Stimulated activated CD4-positive, alpha-beta T cell treated with anti-CD3 and anti-CD28 coated beads, Interleukin-12 subunit alpha, Interleukin-12 subunit beta, amount 100 ng/mL, for 4 hours (primary cell): ENCODE data around the gene PLEKHO1.

Source experiments
- DNase-seq: peaks from one replicate; pipeline ENCODE4 v3.0.0-alpha.2; 2020

Gene PLEKHO1

GRCh38 chr1:150150133-150151021 is 661 bp downstream of the PLEKHO1 start:
- peak; percentile 28 for DNase-seq

DNA sequence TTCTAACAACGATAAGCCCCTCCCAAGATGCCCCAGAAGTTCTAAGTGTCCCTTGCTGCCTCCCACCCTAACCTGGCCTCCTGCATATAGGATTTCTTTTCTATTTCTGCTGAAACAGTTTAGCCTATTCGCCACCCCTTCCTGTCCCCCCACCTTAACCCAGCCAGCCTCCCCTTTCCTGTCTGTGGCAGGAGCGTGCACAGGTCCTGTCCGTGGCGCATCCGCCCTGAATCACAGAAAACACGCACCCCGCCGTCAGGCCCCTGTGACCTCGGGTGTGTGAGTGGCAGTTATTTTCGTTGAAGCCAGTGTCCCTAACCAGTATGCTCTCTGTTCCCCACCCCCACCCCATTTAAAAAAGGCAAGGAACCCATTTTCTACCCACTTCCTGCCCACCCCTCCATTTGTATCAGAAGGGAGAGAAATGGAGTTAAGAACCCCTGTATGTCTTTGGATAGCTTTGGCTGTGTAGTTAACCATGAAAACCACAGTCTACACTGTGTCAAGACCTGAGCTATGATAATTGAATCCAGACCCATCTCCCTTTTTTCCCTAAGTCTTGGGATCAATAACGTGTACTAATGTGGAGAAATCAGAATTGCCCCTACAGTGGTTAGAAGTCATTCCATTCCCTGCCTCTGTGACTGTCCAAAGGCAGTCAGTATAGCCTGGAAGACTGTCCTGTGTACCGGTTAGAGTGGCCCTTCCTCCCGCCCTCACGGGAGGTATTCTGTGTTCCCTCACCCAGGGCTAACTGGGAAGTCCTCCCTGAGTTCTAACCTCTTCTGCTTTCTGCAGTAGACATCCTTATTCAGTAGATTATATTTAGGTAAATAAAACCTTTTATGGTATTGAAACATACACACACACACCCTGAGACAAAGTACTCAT is 1.8 kb downstream of the PLEKHO1 start:
- DNase-seq: peak; percentile 48

DNA sequence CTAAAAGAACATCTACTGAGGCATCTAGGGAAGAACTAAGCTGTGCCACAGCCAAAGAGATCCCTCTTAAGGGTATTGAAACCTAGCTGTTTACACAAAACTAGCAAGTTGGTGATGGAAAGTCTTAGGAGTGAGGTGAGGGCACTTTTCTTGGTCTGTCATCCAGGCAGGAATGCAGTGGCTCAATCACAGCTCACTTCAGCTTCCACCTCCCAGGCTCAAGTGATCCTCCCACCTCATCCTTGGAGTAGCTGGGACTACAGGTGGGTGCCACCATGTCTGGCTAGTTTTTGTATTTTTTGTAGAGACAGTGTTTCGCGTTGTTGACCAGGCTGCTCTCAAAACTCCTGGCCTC is 2.4 kb downstream of the PLEKHO1 start:
- DNase-seq: no peak

- DNase-seq: no peak
Observed at GRCh38 chr1:150152772-150153456, 3.2 kb downstream of the PLEKHO1 start.

- no peak for DNase-seq
Observed at GRCh38 chr1:150154143-150154542, 4.4 kb downstream of the PLEKHO1 start.

DNA sequence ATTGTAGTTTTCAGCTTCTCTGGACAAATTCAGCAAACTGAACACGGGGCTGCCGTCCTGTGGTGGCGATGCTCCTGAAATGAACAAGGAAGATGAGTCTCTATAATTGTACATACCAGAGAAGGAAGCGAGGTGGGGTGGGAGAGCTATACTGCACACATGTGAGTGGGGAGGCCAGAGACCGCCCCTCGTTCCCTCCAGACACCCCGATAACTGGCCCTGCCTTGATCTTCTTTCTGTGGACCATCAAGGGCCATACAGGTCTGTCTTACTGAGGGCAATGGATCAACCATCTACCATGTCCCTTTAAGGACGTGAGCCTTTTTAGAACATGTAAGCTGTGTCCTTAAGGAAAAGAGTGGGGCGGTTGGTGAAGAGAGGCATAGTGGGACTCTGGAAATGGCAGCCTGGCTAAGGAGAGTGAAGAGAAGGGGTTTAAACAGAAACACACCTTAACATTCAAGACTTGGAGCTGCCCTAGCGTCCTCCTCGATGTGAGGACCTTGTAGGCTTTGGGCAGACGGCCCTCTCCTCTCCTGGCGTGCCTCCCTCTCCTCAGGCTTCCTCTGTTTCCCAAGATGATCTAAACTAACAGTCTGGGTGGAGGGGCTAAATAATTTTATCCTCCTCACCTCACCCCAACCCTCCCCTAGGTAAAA is 5.8 kb downstream of the PLEKHO1 start:
- no peak for DNase-seq

- no peak for DNase-seq
Observed at GRCh38 chr1:150156868-150157603, 7.3 kb downstream of the PLEKHO1 start.

- no peak for DNase-seq
Observed at GRCh38 chr1:150159550-150159949, 9.8 kb downstream of the PLEKHO1 start.

GRCh38 chr1:150160964-150161621 is 11.4 kb downstream of the PLEKHO1 start:
- DNase-seq: no peak

DNA sequence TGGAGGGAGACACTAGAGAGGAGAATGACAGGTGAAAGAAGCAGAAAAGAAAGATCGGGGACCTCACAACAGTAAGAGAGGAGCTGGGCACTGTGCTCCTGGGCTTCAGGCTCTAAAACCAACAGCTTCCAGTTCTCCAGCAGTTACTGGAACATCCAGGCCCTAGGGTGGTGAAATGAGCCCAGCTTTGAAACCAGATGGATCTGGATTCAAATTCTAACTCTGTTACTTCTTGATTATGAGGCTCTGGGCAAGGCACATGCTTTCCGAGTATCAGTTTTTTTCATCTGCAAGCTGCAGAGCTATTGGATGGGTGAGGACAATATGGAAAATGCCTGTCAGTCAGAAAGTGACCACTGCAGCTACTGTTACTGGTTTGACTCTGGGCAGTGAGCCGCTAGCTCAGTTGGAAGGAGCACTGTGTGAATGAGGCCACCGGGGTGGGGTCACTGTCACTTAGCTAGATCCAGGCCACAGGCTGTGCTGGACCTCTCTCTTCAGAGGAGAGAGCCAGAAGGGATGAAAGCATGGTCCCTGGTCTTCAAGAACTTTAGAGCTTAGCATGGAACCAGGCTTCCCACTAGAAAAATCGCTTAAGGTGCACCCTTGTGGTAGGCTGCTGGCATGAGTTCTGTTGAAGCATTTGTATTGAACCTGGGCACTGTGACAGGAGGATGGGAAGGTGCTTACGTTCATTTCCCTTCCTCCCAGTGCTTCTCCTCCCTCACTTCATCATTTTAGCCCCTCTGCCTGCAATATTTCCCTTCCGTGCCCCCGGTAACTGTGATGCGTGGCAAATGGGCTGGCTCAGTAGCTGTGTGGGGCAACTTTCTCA is 12.2 kb downstream of the PLEKHO1 start:
- no peak for DNase-seq

GRCh38 chr1:150162582-150162861 is 12.8 kb downstream of the PLEKHO1 start:
- DNase-seq: no peak

- DNase-seq: no peak
Observed at GRCh38 chr1:150162862-150163706, 13.4 kb downstream of the PLEKHO1 start.

- no peak for DNase-seq
Observed at GRCh38 chr1:150164224-150164623, 14.5 kb downstream of the PLEKHO1 start.

DNA sequence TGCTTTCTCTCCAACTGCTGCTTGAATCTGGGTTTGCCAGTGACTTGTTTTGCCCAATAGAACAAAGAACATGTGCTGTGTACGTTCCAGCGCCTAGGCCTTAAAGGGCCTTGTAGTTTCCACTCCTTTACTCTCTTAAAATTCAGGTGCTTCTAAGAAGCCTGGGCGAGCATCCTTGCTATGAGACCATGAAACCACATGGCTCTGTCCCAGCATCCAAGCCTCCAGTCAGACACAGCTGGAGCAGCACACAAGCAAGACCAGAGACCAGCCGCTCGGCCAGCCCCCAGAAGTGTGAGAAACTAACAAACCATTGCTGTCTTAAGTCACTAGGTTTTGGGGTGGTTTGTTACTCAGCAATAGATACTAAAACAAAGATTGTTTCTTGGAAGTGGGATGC is 15.1 kb downstream of the PLEKHO1 start:
- no peak for DNase-seq

- peak; percentile 55 for DNase-seq
Observed at GRCh38 chr1:150165622-150166612, 16.2 kb downstream of the PLEKHO1 start.

DNA sequence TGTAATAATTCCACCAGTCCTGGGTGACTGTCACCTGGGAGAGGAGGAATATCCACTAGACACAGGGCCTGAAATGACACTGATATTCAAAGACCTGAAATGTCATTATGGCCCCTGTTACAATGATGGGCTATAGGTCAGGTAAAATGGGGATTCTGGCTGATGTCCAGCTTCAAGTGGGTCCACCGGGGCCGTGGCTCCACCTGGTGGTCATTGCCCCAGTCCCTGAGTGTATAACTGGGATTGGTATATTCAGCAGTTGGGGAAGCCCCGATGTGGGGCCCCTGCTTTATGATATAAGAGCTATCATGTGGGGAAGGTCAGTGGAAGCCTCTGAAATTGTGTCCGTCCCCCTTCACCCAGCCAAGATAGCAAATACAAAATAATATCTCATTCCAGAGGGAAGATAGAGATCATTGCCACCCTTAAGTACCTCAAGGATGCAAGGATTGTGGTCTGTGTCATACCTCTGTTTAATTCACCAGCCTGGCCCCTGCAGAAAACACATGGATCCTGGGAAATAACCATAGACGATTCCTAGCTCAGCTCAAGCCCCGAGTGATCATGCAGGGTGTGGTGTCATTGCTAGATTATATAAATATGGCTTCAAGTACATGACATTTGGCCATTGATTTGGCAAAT is 19.4 kb downstream of the PLEKHO1 start:
- peak; percentile 38 for DNase-seq

DNA sequence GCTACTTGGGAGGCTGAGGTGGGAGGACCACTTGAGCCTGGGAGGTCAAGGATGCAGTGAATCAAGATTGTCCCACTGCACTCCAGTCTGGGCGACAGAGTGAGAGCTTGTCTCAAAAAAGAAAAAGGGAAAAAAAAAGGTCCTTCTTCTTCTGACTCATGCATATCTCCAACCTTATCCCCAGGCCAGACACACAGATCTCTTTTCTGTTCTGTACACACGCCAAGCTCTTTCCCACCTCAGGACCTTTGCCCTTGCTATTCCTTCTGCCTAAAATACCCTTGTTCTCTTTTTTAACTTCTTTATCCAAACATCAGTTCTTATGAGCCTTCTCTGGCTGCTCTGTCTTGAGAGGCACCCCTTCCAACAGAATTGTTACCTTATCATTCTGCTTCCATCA is 22.1 kb downstream of the PLEKHO1 start:
- no peak for DNase-seq

GRCh38 chr1:150173141-150173585 is 23.4 kb downstream of the PLEKHO1 start:
- DNase-seq: no peak
